ENCODE measurements around the gene FRMPD2. TPM values are rescaled to one million over a fixed set of nuclear protein-coding genes. Genes with fewer than 3 reads are reported as not detected.
A peak's percentile ranks its signal among the peaks of the same experiment; 100 is the strongest.

FRMPD2 gene
- total RNA-seq, 1 donor from 2014 or later: under 0.01 TPM

DNA sequence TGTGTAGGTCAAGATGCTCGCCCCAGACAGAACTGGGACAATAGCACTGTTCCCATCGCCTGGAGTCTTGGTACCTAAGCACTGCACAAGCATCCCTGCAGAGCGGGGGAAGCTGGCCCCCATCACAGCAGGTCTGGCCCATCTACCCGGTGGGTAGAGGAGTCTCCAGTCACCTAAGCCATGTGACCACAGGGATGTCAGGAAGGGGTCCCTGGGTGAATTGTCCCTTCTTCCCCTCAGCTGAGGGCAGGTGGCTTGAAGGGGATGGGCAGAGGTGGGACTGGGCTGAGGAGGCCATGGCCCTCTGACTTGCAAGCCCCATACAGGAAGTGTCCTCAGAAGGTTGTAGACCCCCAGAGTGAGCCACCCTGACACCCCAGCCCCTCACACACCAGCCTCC lies 39.7 kb downstream of the FRMPD2 start:
- Histone ChIP-seq H3K27me3 (ENCODE audit: control insufficient read depth, insufficient read depth, low read length) (no peaks in the 10 kb centered on the region), H3K4me3 (ENCODE audit: low read depth, low read length) (no peak overlapping the region), H3K36me3 (ENCODE audit: control insufficient read depth, insufficient read depth, low read length) (no peaks in the 10 kb centered on the region)
- TF ChIP-seq, protein P1, sequence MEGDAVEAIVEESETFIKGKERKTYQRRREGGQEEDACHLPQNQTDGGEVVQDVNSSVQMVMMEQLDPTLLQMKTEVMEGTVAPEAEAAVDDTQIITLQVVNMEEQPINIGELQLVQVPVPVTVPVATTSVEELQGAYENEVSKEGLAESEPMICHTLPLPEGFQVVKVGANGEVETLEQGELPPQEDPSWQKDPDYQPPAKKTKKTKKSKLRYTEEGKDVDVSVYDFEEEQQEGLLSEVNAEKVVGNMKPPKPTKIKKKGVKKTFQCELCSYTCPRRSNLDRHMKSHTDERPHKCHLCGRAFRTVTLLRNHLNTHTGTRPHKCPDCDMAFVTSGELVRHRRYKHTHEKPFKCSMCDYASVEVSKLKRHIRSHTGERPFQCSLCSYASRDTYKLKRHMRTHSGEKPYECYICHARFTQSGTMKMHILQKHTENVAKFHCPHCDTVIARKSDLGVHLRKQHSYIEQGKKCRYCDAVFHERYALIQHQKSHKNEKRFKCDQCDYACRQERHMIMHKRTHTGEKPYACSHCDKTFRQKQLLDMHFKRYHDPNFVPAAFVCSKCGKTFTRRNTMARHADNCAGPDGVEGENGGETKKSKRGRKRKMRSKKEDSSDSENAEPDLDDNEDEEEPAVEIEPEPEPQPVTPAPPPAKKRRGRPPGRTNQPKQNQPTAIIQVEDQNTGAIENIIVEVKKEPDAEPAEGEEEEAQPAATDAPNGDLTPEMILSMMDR (IDR thresholded peaks at IDR 0.05; ENCODE audit: insufficient read depth, low read length, severe bottlenecking): no peak
- no peak for DNase-seq (ENCODE audit: low read depth)
- FAIRE-seq: no peak

DNA sequence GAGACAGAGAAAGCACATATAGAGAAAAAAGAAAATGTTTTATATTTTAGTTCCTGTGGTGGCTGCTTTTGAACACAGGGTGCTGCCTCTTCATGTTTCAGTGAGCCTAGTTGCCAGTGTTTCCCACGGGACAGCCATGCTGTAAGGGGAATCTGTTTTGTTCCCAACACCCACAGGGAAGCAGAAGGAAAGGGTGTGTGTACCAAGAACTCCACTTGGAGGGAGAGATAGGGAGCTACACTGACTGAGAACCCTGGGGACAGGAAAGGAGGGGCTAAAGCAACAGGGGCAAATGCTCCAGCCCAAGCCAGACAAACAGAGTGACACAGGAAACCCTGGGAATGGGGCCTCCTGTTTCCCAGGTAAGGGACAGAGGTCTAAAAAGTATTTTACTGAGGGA lies 40.2 kb downstream of the FRMPD2 start:
- H3K36me3 ChIP-seq (ENCODE audit: control insufficient read depth, insufficient read depth, low read length): no peaks in the 10 kb centered on the region
- FAIRE-seq: no peak
- no peak overlapping the region for H3K4me3 ChIP-seq (ENCODE audit: low read depth, low read length)
- TF ChIP-seq, protein P1 (IDR thresholded peaks at IDR 0.05; ENCODE audit: insufficient read depth, low read length, severe bottlenecking): no peak
- no peak for DNase-seq (ENCODE audit: low read depth)
- H3K27me3 ChIP-seq (ENCODE audit: control insufficient read depth, insufficient read depth, low read length): no peaks in the 10 kb centered on the region

DNA sequence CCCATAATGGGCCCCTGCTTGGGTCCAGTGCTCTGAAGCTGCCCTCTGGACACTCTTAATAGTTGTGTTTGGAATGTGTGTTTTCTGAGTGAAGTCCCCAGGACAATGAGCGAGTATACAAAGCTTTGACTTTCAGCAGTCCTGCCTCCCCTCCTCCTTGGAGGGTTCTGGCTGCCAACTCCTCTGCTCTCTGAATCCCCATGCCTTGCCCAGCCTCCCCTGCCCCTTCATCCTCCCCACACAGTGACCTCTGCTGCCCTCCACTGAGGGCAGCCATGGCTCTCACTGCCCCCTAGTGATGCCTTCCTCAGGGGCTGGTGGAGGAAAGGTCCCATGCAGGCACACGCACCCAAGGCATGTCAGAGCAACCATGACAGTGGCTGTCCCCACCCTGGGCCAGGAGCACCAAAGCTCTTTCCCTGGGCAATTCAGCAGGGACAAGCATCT lies 40.9 kb downstream of the FRMPD2 start:
- H3K27me3 ChIP-seq (ENCODE audit: control insufficient read depth, insufficient read depth, low read length): no peaks in the 10 kb centered on the region
- TF ChIP-seq, protein P1 (IDR thresholded peaks at IDR 0.05; ENCODE audit: insufficient read depth, low read length, severe bottlenecking): no peak
- FAIRE-seq (no peak), DNase-seq (ENCODE audit: low read depth) (no peak)
- H3K4me3 ChIP-seq (ENCODE audit: low read depth, low read length): no peak overlapping the region
- H3K36me3 ChIP-seq (ENCODE audit: control insufficient read depth, insufficient read depth, low read length): no peaks in the 10 kb centered on the region

DNA sequence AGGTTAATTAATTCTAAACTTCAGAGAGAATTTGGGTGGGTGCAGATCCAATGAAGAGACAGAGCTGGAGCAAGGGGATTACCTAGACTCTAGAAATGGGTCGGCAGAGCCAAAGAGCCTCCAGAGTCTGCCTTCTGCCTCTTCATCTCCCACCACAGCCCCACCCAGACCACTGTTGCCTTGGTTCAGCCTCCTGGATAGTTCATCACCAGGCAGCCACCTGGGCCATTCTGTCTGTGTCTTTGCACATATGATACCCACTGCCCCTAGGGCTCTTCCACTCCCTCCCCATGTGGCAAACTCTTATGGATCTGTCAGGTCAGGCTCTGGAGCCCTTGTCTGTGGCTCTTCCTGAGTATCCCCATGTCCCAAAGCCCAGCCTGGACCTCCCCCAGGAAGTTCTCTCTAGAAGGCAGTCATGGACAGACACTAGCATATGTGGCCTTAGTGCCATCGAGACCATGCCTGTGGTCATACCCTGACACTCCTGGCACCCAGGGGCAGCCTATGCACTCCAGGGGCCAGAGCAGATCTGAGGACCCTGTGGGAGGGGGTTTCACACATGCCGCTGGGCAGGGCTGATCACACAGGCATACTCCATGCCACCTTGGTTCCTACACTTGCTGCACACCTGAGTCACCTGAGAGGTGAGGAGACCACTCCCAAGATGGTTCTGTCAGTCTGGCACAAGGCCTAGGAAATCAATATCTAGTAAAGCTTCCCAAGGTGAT lies 41.6 kb downstream of the FRMPD2 start:
- no peak for FAIRE-seq

DNA sequence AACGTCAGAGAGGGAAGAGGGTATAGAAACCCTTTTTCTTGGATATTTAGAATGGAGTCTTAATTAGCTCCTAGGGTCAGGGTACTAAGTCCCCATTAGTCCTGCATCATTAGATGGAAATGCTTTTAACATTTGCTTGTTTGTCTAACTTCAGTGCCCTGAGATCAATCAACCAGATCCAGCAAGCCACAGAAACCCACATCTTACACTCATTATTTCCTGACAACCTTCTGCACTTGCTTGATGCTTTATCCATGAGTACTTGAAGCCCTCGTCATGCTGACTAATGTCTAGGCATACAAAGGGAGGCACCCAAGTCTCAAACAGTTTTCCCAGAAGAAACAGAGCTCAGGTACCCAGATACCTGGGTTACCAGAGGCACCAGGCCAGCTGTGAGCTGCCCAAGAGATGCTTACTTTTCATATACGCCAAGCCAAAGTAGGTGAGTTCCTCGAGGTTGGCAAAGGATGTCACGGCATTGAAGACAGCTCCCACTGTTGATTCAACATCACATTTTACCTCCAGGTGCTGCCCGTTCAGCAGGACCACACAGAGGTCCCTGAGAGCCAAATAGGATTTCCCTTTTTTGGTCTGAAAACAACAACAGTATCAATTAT lies 42.7 kb downstream of the FRMPD2 start:
- H3K4me3 ChIP-seq (ENCODE audit: low read depth, low read length): no peak overlapping the region

More for the DNA sequence above, 41.6 kb downstream of the FRMPD2 start:
- TF ChIP-seq, protein P1 (IDR thresholded peaks at IDR 0.05; ENCODE audit: insufficient read depth, low read length, severe bottlenecking): no peak
- no peaks in the 10 kb centered on the region for H3K36me3 ChIP-seq (ENCODE audit: control insufficient read depth, insufficient read depth, low read length)
- no peaks in the 10 kb centered on the region for H3K27me3 ChIP-seq (ENCODE audit: control insufficient read depth, insufficient read depth, low read length)
- no peak overlapping the region for H3K4me3 ChIP-seq (ENCODE audit: low read depth, low read length)
- DNase-seq (ENCODE audit: low read depth): no peak

More for the DNA sequence above, 42.7 kb downstream of the FRMPD2 start:
- peak; percentile 33 for DNase-seq (ENCODE audit: low read depth)
- TF ChIP-seq, protein P1 (IDR thresholded peaks at IDR 0.05; ENCODE audit: insufficient read depth, low read length, severe bottlenecking): no peak
- H3K27me3 ChIP-seq (ENCODE audit: control insufficient read depth, insufficient read depth, low read length): no peaks in the 10 kb centered on the region
- no peaks in the 10 kb centered on the region for H3K36me3 ChIP-seq (ENCODE audit: control insufficient read depth, insufficient read depth, low read length)
- no peak for FAIRE-seq

All from bronchial epithelial cell (primary cell).